Astrocyte (in vitro differentiated cells and primary cell): Measurements from ENCODE around the gene FYCO1.

Source experiments
- EZH2 ChIP-seq: IDR thresholded peaks from 2 replicates; pipeline ENCODE4 v1.6.1; 2012; ENCODE audit warnings: mild to moderate bottlenecking, low read length, inconsistent platforms; ENCODE audit not compliant: insufficient read depth
- TF ChIP-seq, protein P1 (sequence below): IDR thresholded peaks from 2 replicates; pipeline ENCODE4 v1.5.1; 2011; ENCODE audit warnings: low read depth, mild to moderate bottlenecking, inconsistent platforms, low read length, moderate library complexity; ENCODE audit not compliant: insufficient read depth

DNA sequence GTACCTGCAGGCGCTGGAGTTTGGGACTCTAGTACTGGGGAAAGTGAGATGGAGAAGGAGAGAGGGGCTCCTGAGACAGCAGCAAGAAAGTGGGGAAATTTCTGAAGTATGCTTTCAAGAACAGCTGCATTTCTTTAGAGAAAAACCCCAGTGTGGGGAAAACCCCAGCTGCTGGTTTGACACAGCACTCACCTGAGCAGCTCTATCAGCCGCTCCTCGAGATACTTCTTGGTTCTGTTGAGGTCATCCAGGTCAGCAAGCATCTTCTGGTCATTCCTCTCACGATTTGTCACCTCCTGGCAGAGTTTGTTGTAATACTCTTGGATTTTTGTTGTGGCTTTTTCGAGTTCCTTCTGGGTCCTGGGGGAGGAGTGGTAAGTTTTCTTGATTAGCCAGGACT lies 33.6 kb downstream of the FYCO1 start:
- TF ChIP-seq, protein P1, sequence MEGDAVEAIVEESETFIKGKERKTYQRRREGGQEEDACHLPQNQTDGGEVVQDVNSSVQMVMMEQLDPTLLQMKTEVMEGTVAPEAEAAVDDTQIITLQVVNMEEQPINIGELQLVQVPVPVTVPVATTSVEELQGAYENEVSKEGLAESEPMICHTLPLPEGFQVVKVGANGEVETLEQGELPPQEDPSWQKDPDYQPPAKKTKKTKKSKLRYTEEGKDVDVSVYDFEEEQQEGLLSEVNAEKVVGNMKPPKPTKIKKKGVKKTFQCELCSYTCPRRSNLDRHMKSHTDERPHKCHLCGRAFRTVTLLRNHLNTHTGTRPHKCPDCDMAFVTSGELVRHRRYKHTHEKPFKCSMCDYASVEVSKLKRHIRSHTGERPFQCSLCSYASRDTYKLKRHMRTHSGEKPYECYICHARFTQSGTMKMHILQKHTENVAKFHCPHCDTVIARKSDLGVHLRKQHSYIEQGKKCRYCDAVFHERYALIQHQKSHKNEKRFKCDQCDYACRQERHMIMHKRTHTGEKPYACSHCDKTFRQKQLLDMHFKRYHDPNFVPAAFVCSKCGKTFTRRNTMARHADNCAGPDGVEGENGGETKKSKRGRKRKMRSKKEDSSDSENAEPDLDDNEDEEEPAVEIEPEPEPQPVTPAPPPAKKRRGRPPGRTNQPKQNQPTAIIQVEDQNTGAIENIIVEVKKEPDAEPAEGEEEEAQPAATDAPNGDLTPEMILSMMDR = no peak
- TF ChIP-seq EZH2 = no peak
